ENCODE data around the gene RASGRF1.
"Not testable (repeated sequence)": the region's sequence is repeated elsewhere in the genome, so short reads cannot be mapped to it uniquely, and the experiment has no call there.

The RASGRF1 gene

GRCh38 chr15:78928616-78929093 is 161.9 kb downstream of the RASGRF1 start:
- DNase-seq: no peak

DNA sequence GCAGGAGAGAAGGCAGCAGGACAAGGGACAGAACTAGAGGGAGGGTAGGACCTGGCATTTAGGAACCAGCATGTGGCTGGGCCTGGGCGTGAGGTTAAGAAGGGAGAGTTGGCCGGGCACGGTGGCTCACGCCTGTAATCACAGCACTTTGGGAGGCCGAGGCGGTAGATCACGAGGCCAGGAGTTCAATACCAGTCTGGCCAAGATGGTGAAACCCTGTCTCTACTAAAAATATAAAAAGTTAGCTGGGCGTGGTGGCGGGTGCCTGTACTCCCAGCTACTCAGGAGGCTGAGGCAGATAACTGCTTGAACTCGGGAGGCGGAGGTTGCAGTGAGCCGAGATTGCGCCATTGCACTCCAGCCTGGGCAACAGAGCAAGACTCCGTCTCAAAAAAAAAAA is 162.4 kb downstream of the RASGRF1 start:
- DNase-seq: not testable (repeated sequence)

DNA sequence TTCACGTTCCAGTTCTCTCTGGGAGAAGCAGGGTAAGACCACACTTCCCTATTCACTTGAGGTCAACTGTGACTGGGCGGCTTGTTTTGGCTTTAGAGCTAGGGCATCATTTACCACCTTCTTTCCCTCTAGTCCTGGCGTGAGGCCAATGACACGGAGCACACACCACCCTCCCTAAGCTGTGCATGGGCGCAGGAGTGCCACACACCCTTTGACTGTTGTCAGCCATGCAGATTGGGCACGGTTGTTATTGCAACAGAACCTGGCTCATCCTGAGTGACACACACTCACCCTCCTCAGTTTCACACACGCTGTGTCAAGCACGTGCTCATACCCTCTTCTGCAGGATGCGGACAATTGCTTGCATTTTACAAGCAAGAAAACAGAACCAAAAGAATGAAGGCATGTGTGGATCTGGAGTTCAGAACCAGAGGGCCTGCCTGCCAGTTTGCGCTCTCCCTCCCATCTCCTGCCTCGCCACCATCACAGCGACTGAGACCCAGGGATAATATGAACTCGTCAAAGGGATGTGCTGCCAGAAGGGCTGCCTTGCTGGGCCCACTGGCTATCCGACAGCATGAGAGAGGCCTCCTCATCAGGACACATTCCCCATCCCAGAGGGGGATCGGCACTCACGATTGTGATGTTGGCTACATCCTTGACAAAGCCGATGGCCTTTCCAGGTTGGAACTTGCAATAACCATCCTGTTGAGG is 163.3 kb downstream of the RASGRF1 start:
- no peak for DNase-seq

DNA sequence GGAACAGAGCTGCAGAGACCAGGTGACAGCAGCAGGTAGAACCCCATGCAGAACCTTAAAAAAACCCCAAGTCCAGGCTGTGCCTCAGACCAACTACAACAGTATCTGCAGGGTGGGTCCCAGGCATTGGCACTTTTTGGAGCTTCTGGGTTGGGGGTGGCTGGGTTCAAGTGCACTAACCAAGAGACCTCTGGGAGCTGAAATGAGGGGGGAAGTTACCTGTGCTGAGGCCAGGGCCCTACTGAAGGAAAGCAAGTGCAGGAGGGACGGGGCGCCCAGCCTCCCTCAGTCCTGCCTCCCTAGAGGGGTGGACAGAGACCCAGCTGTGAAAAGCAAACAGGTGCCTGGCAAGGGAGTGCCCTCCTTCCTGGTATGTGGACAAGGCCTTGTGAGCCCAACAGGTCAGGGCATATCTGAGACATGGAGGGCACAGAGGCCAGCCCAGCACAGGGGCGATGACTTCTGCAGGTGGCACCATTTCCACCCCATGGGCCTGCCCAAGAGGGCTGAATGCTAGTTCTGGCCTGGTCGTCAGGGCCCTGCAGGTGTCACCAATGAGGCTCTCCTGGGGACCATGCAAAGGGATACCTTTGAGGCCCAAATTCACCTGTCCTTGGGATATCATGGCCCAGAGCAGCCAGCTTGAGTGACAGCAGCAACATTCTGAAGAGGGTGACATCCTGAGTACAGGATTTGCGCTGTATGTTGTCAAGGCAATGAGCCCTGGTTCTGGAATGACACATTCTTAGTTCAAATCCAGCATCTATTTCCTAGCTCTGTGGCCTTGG is 164.4 kb downstream of the RASGRF1 start:
- no peak for DNase-seq

DNA sequence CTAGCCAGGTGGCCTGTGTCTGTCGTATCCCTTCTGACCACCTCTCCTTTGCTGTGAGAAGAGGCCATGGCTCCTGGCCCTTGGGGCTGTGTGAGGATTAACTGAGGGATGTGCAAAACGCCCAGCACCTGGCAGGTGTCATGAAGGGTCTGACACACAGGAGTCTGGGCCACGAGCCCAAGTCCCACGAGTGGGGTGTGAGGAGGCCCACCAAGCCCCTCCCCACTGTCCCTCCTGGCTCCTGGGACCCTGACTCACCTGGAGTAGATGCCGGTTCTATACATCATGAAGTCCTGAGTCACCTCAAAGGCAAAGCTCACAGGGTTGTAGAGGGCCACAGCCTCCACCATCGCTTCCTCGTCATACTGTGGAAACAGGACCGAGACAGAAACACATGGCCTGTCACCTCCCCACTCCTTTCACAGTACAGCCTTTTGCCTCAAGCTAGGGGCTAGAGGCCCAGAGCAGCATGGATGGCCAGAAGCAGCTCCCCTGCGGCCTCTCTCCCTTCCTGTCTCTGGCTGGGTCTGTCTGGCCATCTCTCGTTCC is 165.4 kb downstream of the RASGRF1 start:
- DNase-seq: no peak

- no peak for DNase-seq
Measured at GRCh38 chr15:78923480-78924360, 166.9 kb downstream of the RASGRF1 start.

DNA sequence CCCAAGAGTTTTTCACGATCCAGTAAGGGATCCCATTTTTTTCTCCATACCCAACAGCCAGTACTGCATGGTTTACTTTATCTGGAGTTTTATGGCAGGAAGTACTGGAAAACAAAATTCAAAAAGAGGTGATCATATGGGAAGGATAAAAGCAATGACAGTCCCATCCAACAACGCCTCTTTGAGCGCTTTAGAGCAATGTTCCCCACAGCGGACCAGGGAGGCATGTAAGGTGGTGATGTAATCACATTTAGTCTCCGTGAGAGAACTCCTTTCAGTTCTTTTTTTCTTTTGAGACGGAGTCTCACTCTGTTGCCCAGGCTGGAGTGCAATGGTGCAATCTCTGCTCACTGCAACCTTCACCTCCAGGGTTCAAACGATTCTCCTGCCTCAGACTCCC is 167.6 kb downstream of the RASGRF1 start:
- DNase-seq: no peak

DNA sequence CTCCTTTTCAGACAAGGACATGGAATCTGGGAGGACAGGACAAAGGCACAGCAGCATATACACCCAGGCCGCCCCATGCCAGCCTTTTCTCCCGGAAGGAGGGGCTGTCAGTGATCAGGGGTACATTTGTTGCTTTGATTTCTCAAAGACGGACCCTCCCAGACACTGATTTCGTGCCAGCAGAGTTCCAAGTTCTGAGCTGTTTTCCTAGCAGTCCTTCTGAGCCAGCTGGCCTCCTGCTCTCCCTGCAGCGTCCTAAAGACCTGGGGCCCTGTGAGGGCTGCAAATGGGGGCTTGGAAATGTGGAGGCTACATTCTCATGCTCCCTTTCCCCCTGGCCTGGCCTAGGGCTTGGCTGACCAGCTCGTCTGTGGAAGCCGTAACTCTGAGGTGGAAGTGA is 168.1 kb downstream of the RASGRF1 start:
- no peak for DNase-seq

DNA sequence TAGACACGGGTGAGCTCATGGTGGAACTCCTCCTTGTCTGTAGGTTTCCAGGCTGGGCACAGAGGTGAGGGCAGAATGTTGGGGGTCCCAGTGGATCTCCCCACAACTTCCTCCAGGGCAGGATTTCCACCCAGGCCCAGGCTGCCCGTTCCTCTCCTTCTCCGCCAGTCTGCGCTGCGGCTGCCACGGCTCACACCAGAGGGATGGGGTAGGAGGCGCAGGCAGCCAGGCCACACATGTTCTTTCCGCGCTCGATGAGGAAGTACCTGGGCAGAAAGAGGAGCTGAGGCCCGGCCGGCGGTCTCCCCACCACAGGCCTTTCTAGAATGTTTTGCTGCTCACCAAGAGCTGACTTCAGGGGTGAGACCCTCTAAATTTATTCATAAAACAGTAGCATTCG is 168.6 kb downstream of the RASGRF1 start:
- no peak for DNase-seq

- no peak for DNase-seq
Measured at GRCh38 chr15:78921517-78921916, 169.1 kb downstream of the RASGRF1 start.

- DNase-seq: no peak
Measured at GRCh38 chr15:78917888-78918287, 172.7 kb downstream of the RASGRF1 start.

DNA sequence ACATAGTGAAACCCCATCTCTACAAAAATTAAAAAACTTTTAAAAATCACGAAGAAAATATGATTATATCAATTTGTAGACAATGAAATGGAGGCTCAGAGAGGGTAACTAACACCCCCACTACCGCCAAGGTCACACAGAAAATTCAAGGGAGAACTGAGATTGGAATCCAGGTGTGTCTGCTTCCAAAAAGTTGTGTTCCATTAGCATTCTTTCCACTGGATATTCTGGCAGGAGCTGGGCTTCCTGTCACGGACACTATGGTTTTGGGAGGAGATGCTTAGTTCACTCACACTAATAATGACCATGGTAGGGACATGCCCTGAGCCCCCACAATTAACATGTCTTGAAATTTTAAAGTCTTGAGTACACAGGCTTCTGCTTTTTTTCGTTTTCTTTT is 174.5 kb downstream of the RASGRF1 start:
- no peak for DNase-seq

DNA sequence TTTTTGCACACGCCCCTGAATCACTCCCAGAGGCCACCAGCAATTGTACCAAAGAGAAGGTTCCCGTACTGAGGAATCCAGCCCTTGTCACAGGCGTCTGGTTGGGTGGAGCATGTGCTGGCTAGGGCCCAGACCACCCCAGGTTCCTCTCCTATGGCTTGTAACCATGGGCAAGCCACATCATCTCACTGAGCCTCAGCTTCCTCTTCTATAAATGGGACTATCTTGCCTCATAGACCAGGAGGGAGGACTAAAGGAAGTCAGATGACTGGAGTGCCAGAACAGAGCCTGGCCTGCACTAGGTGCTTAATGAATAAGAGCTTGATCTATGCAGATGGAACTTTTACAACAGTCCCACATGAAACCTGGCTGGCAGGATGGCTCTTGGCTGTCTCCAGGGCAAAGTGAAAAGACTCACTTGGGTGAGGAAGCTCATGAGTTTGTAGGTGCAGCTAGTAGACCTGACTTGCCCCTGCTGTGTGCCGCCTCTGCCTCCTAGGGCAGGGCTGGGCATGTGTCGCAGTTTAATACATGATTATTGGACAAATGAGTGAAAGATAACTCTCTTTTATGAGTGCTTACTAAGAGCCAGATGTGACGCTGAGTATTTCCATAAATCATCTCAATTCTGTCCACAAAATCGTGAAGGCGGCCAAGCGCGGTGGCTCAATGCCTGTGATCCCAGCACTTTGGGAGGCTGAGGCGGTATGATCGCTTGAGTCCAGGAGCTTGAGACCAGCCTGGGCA is 175.1 kb downstream of the RASGRF1 start:
- peak; percentile 97 to 98 for DNase-seq

DNA sequence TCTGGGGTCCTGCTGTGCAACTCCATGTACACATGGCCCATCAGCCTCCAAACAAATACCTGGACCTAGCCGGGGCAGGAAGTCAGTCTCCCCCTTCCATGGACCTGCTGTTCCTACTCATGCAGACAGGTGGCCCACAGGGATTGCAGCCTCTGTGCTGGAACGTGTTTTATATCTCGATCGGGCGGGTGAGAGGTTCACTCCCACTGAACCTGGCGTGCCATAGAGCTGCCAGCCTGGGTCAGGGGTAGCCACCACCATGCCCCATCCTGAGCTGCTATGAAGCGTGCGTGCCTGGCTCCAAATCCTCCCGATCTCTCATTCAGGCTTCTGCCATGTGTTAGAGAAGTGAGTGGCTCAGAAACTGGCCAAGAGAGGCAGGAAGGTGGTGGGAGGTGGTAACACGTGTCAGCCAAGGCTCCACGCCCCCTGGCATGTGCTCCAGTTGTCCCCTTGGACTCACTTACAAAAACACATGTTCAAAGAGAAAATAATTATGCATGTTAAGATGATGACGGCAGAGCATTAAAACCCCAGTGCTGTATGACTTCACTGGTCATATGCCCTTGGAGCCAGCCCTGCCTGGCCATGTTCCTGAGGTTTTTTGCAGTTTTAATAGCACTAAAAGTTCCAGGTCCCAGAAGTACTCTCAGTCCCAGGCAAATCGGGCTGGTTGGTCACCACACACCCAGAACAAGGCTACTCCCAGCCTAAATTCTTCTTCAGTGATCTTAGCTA is 176.4 kb downstream of the RASGRF1 start:
- peak in 1 of 2 experiments; percentile 6 for DNase-seq

GRCh38 chr15:78913012-78913411 is 177.6 kb downstream of the RASGRF1 start:
- no peak for DNase-seq

GRCh38 chr15:78912316-78912715 is 178.3 kb downstream of the RASGRF1 start:
- no peak for DNase-seq

DNA sequence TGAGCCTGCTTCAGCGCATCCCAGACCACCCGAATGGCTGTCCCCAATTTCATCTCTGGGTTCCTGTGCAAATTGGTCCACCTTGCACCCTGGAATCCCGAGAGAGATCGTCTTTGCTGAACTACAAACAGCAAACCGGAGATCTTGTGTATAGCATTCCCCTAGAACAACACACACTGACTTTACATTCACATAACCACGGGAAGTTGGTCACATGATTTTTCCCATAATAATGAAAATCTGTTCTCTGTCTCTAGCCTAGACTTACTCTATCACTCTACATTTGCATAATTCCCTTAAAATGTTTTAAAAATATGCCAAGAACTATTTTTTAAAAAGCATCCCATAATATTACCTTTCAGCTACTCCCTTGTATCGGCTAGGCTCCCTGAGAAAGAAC is 180.3 kb downstream of the RASGRF1 start:
- no peak for DNase-seq

Measured in Kasumi-1 (cell line).